IPS-15b (cell line): ENCODE measurements around the gene SH2D5.

Experiments used
- H3K27me3 ChIP-seq: one replicate; pipeline ENCODE4 v1.6.1; 2013; ENCODE audit warnings: low read length; ENCODE audit not compliant: control insufficient read depth, insufficient read depth
- H3K36me3 ChIP-seq: one replicate; pipeline ENCODE4 v1.6.1; 2013; ENCODE audit warnings: low read length; ENCODE audit not compliant: control insufficient read depth, insufficient read depth
- H3K4me1 ChIP-seq: one replicate; pipeline ENCODE4 v1.6.1; 2013; ENCODE audit warnings: mild to moderate bottlenecking, low read length; ENCODE audit not compliant: control insufficient read depth, insufficient read depth
- H3K4me3 ChIP-seq: one replicate; pipeline ENCODE4 v1.5.1; 2013; ENCODE audit warnings: low read depth, low read length
- H3K9ac ChIP-seq: one replicate; pipeline ENCODE4 v1.6.1; 2013; ENCODE audit warnings: low read depth, mild to moderate bottlenecking, low read length
- H3K9me3 ChIP-seq: one replicate; pipeline ENCODE4 v1.6.1; 2013; ENCODE audit warnings: mild to moderate bottlenecking, low read length; ENCODE audit not compliant: control insufficient read depth, insufficient read depth

Gene SH2D5

DNA sequence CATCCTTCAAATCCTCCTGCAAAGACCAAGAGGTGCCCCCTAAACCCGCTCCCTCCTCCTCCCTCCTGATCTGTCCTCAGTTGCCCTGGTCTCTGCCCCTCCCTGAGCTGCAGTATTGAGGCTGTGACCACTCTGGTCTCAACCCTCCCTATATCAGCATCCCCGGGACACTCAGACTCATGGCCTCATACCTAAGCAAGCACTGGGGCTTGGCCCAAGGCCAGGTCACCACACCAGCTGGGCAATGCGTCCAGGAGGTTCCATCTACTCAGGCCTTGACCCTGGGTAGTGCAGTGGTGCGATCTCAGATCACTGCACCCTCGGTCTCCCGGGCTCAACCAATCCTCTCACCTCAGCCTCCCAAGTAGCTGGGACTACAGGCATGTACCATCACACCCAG, 24.4 kb downstream of the SH2D5 start:
- Histone ChIP-seq H3K9me3 (no peaks in the 10 kb centered on the region), H3K9ac (no peak overlapping the region), H3K4me1 (no peaks in the 10 kb centered on the region), H3K36me3 (peaks cover 13% of the 10 kb centered on the region), H3K4me3 (no peak overlapping the region), H3K27me3 (no peaks in the 10 kb centered on the region)

- Histone ChIP-seq H3K4me1 (no peaks in the 10 kb centered on the region), H3K36me3 (peaks cover 23% of the 10 kb centered on the region), H3K27me3 (no peaks in the 10 kb centered on the region), H3K4me3 (no peak overlapping the region), H3K9ac (no peak overlapping the region), H3K9me3 (no peaks in the 10 kb centered on the region)
These were observed 25.7 kb downstream of the SH2D5 start for GRCh38 chr1:20706841-20707240.

DNA sequence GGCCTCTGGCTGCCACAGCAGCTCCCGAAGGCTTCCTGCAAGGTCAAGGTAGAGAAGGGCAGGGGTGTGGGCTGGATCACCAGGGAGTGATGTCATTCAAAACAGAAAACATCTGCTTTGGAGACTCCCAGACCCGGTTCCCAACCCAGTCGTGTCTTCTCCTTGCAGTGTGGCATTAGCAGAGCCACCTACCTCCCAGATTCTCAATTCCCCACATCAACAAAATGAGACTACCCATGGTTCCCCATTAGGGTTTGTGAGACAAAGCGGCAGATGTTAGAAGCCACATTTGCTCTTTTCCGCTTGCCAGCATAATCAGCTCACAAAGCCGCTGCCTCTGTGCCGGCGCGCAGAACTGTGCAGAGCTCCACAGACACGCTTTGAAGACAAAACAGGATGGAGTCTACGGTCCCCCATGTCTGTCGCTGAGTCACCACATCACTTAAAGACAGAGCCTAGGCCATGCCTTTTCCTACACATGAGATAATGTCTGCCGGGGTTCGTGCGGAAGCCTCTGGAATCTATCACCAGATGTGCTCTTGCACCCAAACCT, 27.2 kb downstream of the SH2D5 start:
- H3K36me3 ChIP-seq: peaks cover 28% of the 10 kb centered on the region
- H3K9ac ChIP-seq: no peak overlapping the region
- H3K4me3 ChIP-seq: no peak overlapping the region
- H3K9me3 ChIP-seq: no peaks in the 10 kb centered on the region
- no peaks in the 10 kb centered on the region for H3K27me3 ChIP-seq
- H3K4me1 ChIP-seq: no peaks in the 10 kb centered on the region

DNA sequence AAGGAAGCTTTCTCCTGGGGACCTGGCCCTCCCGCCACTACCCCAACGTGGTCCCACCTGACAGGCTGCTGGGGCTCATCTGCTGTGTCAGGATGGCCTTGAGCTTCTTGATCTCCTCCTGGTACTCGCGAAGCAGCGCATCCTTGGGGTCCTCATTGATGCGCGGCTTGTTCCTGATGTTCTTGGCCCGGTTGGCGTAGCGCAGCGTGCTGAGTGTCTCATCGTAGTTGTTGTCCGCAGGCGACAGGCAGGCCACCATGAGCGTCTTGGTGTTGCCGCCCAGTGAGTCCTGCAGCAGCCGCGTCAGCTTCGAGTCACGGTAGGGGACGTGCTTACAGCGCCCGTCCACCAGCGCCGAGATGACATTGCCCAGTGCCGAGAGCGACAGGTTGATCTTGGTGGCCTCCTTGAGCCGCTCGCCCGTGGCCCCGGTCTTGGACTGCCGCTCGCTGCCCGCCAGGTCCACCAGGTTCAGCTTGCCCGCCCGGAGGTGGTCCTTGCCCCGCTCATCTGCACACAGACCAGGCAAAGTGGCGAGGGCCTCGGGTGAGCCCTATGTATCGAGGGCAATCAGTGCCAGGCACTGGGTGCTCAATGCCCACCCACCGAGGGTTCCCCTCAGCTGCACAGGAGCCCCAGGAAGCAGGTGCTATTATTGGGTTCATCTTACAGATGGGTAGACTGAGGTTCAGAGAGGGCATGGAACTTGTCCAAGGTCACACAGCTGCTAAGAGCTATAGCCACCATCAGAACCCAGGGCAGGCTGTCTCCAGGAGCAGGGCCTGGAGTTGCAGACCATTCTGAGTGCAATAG, 27.9 kb downstream of the SH2D5 start:
- Histone ChIP-seq H3K27me3 (no peaks in the 10 kb centered on the region), H3K9me3 (no peaks in the 10 kb centered on the region), H3K4me1 (no peaks in the 10 kb centered on the region), H3K36me3 (peaks cover 27% of the 10 kb centered on the region), H3K9ac (no peak overlapping the region), H3K4me3 (no peak overlapping the region)

GRCh38 chr1:20703124-20703756, 29.3 kb downstream of the SH2D5 start:
- Histone ChIP-seq H3K27me3 (no peaks in the 10 kb centered on the region), H3K4me1 (no peaks in the 10 kb centered on the region), H3K9ac (no peak overlapping the region), H3K36me3 (peaks cover 21% of the 10 kb centered on the region), H3K9me3 (no peaks in the 10 kb centered on the region), H3K4me3 (no peak overlapping the region)

GRCh38 chr1:20702416-20702815, 30.1 kb downstream of the SH2D5 start:
- Histone ChIP-seq H3K9ac (peak overlapping the region; percentile 12), H3K36me3 (peaks cover 21% of the 10 kb centered on the region), H3K27me3 (no peaks in the 10 kb centered on the region), H3K4me1 (no peaks in the 10 kb centered on the region), H3K4me3 (no peak overlapping the region), H3K9me3 (no peaks in the 10 kb centered on the region)

GRCh38 chr1:20701847-20702246, 30.7 kb downstream of the SH2D5 start:
- Histone ChIP-seq H3K9ac (no peak overlapping the region), H3K4me1 (no peaks in the 10 kb centered on the region), H3K4me3 (no peak overlapping the region), H3K27me3 (no peaks in the 10 kb centered on the region), H3K36me3 (peaks cover 21% of the 10 kb centered on the region), H3K9me3 (no peaks in the 10 kb centered on the region)

DNA sequence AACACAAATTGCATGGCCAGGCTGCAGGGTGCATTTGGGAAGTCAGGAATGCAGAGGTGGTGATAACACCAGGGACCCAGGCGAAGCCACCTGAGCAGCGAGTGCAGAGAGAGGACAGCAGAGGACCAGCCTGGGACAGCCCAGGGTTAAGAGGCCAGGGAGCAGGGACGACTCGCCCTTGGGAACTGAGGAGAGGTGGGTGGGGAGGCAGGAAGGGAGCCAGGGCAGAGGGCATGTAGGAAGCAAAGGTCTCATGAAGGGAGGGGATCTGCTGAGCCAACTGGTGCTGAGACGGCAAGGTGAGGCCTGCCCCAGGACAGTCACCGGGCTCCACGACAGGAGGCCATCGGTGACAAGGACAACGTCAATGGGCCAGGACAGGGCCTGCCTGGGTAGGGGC, 31.1 kb downstream of the SH2D5 start:
- H3K9ac ChIP-seq: no peak overlapping the region
- H3K36me3 ChIP-seq: peaks cover 21% of the 10 kb centered on the region
- H3K4me3 ChIP-seq: no peak overlapping the region
- no peaks in the 10 kb centered on the region for H3K9me3 ChIP-seq
- H3K4me1 ChIP-seq: no peaks in the 10 kb centered on the region
- H3K27me3 ChIP-seq: no peaks in the 10 kb centered on the region

- H3K4me1 ChIP-seq: peaks cover 3% of the 10 kb centered on the region
- no peak overlapping the region for H3K9ac ChIP-seq
These were observed 31.8 kb downstream of the SH2D5 start for GRCh38 chr1:20700636-20701215.

DNA sequence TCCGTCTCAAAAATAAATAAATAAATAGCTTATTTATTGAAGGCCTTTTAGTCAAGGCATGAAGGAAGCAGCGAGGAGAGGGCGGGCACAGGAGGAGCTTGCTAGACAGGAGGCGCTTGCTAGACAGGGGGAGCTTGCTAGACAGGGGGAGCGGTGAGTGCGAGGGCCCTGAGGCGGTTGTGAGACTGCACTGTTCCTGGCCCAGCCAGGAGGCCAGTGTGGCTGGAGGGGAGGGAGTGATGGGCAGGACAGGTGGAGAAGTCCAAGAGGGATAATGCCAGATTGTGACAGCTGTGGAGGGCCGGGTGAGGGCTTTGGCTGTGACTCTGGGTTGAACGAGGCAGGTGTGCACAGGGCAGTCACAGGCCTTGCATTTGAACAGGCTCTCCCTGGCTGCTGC, 32.9 kb downstream of the SH2D5 start:
- Histone ChIP-seq H3K4me1 (peaks cover 3% of the 10 kb centered on the region), H3K9ac (no peak overlapping the region), H3K36me3 (peaks cover 19% of the 10 kb centered on the region), H3K27me3 (no peaks in the 10 kb centered on the region), H3K9me3 (no peaks in the 10 kb centered on the region), H3K4me3 (no peak overlapping the region)

More at GRCh38 chr1:20700636-20701215, 31.8 kb downstream of the SH2D5 start:
- Histone ChIP-seq H3K9me3 (no peaks in the 10 kb centered on the region), H3K27me3 (no peaks in the 10 kb centered on the region), H3K4me3 (no peak overlapping the region), H3K36me3 (peaks cover 21% of the 10 kb centered on the region)

DNA sequence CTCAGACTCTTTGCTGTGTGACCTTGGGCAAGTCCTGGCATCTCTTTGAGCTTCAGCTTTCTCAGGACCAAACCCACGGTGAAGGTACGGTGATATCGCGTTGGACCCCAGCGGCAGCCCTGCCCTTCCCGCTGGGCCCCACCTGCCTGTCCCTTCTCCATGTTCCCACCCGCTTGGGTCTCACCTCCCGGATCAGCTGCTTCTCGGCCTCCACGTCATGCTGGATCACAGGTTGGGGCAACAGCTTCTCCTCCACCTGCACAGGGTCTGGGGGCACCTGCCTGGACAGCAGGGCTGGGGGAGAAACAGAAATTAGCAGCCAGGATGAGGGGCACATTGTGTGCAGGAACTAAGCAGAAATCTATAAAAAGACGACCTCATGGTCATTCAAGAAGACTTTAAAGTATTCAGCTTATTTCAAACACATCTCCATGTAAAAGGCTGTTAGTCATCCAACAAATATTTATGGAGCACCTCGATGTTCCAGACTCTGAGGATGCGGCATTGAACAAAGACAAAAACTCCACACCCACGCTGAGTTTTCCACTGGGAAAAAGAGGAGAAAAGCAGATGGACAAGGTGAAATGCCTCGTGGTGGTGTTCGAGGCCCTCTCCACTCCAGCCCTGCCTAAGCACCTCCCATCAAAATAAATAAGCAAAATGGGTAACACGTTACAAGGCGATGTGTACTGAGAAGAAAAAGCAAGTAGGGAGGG, 34.1 kb downstream of the SH2D5 start:
- Histone ChIP-seq H3K9me3 (no peaks in the 10 kb centered on the region), H3K4me1 (peaks cover 3% of the 10 kb centered on the region), H3K36me3 (peaks cover 15% of the 10 kb centered on the region), H3K4me3 (no peak overlapping the region), H3K9ac (no peak overlapping the region), H3K27me3 (no peaks in the 10 kb centered on the region)
